GM21381 (cell line): ENCODE results near the gene SBK3.

ENCODE experiments used
- ATAC-seq: cut with Tn5 transposase; IDR thresholded peaks from one replicate; pipeline ENCODE4 v1.9.1; 2021; ENCODE audit warnings: mild to moderate bottlenecking, moderate library complexity; ENCODE audit not compliant: unreplicated experiment

The SBK3 gene

GRCh38 chr19:55491546-55492360 lies 53.6 kb downstream of the SBK3 start:
- no peak for ATAC-seq
